ENCODE data around the gene MAPK12. TPM values are rescaled to one million over a fixed set of nuclear protein-coding genes. Genes with fewer than 3 reads are reported as not detected.

The MAPK12 gene
- total RNA-seq, 1 experiment from 2014 or later, result 74.6 TPM

DNA sequence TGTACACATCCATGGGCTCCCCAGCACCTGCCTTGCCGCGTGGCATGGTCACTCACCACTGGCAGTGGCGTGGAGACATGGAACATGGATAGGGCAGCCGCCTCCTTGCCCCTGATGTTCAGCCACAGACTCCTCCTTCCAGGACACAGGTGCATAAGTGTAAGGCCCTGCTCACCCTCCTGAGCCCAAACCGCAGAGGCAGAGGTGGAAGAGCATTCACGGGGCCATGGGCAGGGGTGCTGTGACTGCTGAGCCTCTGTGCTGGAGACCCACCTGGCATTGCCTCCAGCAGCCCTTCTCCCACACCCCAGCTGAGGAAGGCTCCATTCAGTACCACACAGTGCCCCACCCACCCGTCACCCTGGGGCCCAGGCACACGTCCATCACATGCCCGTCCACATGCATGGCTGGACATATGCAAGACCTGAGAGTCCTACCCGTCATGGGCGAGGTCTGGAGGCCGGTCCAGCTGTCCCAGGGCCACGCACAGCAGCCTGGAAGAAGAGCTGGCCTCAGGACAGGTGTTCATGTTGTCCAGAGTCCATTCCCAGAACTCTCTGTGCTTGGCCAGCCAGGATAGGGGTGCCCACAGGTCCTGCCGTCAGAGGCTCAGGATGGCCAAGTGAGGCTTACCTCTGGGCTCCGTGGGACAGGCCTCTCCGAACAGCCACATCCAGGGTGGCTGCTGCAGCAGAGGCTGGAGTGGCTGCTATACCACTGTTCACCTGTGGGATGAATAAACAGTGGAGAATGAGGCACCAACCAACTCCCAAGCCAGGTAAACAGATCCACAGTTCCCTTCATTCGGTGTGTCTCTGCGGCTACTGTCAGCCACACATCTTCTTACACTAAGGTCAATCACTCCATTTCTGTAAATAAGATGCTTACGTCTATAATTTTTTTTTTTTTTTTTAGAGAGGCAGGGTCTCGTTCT, 15.0 kb downstream of the MAPK12 start:
- no peaks in the 10 kb centered on the region for H3K9me3 ChIP-seq (ENCODE audit: control insufficient read depth, insufficient read depth, low read depth, low read length)
- BruUV-seq (replicated peaks), result no TSS peak
- DNase-seq (ENCODE audit: low read depth, low spot score) (no peak), ATAC-seq (no peak)
- no peaks in the 10 kb centered on the region; the same call in 1 of the 2 replicates for H3K36me3 ChIP-seq (ENCODE audit: control insufficient read depth, insufficient read depth, low read length)
- H3K4me3 ChIP-seq (ENCODE audit: low read depth in 2 of 2, low read length in 2 of 2), result no peak overlapping the region
- CTCF ChIA-PET, result interaction anchor here (0.7 kb wide), 1 partner anchor 14 kb away, joined by 5 read pairs; no protein-coding TSS in a partner anchor
- intact Hi-C loops (cut with micrococcal nuclease; ENCODE audit: unreplicated experiment) (no loop called here), in situ Hi-C loops (cut with HindIII; ENCODE audit: low pct_unique_long_range_greater_than_20kb, low sequenced_read_pairs) (no loop called here)
- H3K27ac ChIP-seq (ENCODE audit: low read length), result no peak overlapping the region
- POLR2A ChIA-PET, result no interaction called here
- peaks cover 11% of the 10 kb centered on the region; the same call in 1 of the 2 replicates for H3K4me1 ChIP-seq (ENCODE audit: control insufficient read depth, insufficient read depth, low read length)
- no peaks in the 10 kb centered on the region for H3K27me3 ChIP-seq (ENCODE audit: control insufficient read depth, insufficient read depth, low read length)
- TF ChIP-seq, protein P1, sequence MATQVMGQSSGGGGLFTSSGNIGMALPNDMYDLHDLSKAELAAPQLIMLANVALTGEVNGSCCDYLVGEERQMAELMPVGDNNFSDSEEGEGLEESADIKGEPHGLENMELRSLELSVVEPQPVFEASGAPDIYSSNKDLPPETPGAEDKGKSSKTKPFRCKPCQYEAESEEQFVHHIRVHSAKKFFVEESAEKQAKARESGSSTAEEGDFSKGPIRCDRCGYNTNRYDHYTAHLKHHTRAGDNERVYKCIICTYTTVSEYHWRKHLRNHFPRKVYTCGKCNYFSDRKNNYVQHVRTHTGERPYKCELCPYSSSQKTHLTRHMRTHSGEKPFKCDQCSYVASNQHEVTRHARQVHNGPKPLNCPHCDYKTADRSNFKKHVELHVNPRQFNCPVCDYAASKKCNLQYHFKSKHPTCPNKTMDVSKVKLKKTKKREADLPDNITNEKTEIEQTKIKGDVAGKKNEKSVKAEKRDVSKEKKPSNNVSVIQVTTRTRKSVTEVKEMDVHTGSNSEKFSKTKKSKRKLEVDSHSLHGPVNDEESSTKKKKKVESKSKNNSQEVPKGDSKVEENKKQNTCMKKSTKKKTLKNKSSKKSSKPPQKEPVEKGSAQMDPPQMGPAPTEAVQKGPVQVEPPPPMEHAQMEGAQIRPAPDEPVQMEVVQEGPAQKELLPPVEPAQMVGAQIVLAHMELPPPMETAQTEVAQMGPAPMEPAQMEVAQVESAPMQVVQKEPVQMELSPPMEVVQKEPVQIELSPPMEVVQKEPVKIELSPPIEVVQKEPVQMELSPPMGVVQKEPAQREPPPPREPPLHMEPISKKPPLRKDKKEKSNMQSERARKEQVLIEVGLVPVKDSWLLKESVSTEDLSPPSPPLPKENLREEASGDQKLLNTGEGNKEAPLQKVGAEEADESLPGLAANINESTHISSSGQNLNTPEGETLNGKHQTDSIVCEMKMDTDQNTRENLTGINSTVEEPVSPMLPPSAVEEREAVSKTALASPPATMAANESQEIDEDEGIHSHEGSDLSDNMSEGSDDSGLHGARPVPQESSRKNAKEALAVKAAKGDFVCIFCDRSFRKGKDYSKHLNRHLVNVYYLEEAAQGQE (IDR thresholded peaks at IDR 0.05; ENCODE audit: insufficient read depth in 1 of 2, low read depth in 2 of 2, low read length in 1 of 2), result no peak
- no peak for TF ChIP-seq TCF7L2 (IDR thresholded peaks at IDR 0.05; ENCODE audit: low read depth, low read length)
- no peak for TF ChIP-seq POLR2AphosphoS5 (IDR thresholded peaks at IDR 0.05; ENCODE audit: low read depth, low read length)
- peak; percentile 18; the same call in 1 of the 2 replicates for TF ChIP-seq CTCF (IDR thresholded peaks at IDR 0.05)

- Histone ChIP-seq H3K4me1 (ENCODE audit: control insufficient read depth, insufficient read depth, low read length) (peaks cover 10% of the 10 kb centered on the region; the same call in 1 of the 2 replicates), H3K36me3 (ENCODE audit: control insufficient read depth, insufficient read depth, low read length) (no peaks in the 10 kb centered on the region; the same call in 1 of the 2 replicates), H3K27ac (ENCODE audit: low read length) (peak overlapping the region; percentile 84), H3K9me3 (ENCODE audit: control insufficient read depth, insufficient read depth, low read depth, low read length) (no peaks in the 10 kb centered on the region), H3K27me3 (ENCODE audit: control insufficient read depth, insufficient read depth, low read length) (no peaks in the 10 kb centered on the region), H3K4me3 (ENCODE audit: low read depth in 2 of 2, low read length in 2 of 2) (peak overlapping the region; percentile 78 to 79)
- in situ Hi-C loops (cut with HindIII; ENCODE audit: low pct_unique_long_range_greater_than_20kb, low sequenced_read_pairs), result no loop called here
- no peak for DNase-seq (ENCODE audit: low read depth, low spot score)
- ATAC-seq, result peak; percentile 44
- BruUV-seq (replicated peaks), result no TSS peak
- intact Hi-C loops (cut with micrococcal nuclease; ENCODE audit: unreplicated experiment), result no loop called here
- ChIA-PET POLR2A (no interaction called here), CTCF (interaction anchor here (0.6 kb wide), 2 partner anchors 88 to 107 kb away, joined by 4 to 6 read pairs; no protein-coding TSS in a partner anchor)
- TF ChIP-seq, protein P1 (IDR thresholded peaks at IDR 0.05; ENCODE audit: insufficient read depth in 1 of 2, low read depth in 2 of 2, low read length in 1 of 2), result no peak
- no peak; the same call in 1 of the 2 replicates for TF ChIP-seq POLR2AphosphoS5 (IDR thresholded peaks at IDR 0.05; ENCODE audit: low read depth, low read length)
- no peak for TF ChIP-seq SIN3A (IDR thresholded peaks at IDR 0.05; ENCODE audit: borderline replicate concordance, insufficient read depth, low read depth, low read length)
- no peak for TF ChIP-seq TCF7L2 (IDR thresholded peaks at IDR 0.05; ENCODE audit: low read depth, low read length)
- no peak for TF ChIP-seq CTCF (IDR thresholded peaks at IDR 0.05)
Measured at GRCh38 chr22:50245214-50246072, 16.0 kb downstream of the MAPK12 start.
